DOHH2 (cell line): ENCODE data around the gene EPHA6.

Experiments
- EZH2phosphoT487 ChIP-seq: fragments of 200-600 bp; sonication (generic); IDR thresholded peaks from 2 replicates; pipeline ENCODE4 v1.6.1; 2017; ENCODE audit warnings: borderline replicate concordance, mild to moderate bottlenecking, antibody characterized with exemption, low read length, moderate library complexity, mixed read lengths
- TF ChIP-seq, protein P1 (sequence below): fragments of 200-600 bp; sonication (generic); IDR thresholded peaks from one replicate; pipeline ENCODE4 v1.5.1; 2014; ENCODE audit warnings: antibody characterized with exemption, mild to moderate bottlenecking, low read depth, low read length; ENCODE audit not compliant: poor library complexity, severe bottlenecking

DNA sequence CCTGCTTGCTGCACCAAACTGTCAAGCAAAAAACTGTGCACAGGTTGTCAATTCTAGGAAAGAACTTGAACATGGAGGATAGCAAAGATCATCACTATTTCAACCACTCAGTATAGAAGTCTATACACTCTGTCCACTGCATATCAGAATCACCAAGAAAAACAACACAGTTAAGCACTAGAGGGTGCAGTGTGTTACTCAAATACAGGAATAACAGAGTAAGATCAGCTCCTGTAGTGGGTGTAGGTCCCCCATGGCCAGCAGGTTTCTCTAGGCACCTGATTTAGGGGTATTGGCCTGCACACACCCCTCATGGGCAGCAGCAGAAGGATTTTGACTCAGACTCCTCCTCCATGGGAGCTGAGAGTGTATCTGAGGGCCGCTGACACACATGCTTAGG, 464.1 kb downstream of the EPHA6 start:
- TF ChIP-seq, protein P1, sequence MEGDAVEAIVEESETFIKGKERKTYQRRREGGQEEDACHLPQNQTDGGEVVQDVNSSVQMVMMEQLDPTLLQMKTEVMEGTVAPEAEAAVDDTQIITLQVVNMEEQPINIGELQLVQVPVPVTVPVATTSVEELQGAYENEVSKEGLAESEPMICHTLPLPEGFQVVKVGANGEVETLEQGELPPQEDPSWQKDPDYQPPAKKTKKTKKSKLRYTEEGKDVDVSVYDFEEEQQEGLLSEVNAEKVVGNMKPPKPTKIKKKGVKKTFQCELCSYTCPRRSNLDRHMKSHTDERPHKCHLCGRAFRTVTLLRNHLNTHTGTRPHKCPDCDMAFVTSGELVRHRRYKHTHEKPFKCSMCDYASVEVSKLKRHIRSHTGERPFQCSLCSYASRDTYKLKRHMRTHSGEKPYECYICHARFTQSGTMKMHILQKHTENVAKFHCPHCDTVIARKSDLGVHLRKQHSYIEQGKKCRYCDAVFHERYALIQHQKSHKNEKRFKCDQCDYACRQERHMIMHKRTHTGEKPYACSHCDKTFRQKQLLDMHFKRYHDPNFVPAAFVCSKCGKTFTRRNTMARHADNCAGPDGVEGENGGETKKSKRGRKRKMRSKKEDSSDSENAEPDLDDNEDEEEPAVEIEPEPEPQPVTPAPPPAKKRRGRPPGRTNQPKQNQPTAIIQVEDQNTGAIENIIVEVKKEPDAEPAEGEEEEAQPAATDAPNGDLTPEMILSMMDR, result no peak
- no peak for TF ChIP-seq EZH2phosphoT487
